NCI-H2171 treated with DMSO at 0.1 percent for 48 hours (cell line): ENCODE data around the gene PYGM.

ENCODE experiments used
- DNase-seq: peaks from one replicate; lab custom pipeline; 2025; lab: John Stamatoyannopoulos, UW

Gene PYGM

GRCh38 chr11:64759722-64760719 lies at the start of gene PYGM:
PYGM (minus strand) TSS chr11:64759974; CDS start chr11:64759898, 76 bp downstream.
- no peak for DNase-seq

GRCh38 chr11:64805481-64805880 lies 45.7 kb upstream of the PYGM start:
- DNase-seq = no peak

- DNase-seq = no peak
These were observed 44.8 kb upstream of the PYGM start for GRCh38 chr11:64804346-64805210.

- DNase-seq = no peak
These were observed 44.1 kb upstream of the PYGM start for GRCh38 chr11:64803846-64804345.

DNA sequence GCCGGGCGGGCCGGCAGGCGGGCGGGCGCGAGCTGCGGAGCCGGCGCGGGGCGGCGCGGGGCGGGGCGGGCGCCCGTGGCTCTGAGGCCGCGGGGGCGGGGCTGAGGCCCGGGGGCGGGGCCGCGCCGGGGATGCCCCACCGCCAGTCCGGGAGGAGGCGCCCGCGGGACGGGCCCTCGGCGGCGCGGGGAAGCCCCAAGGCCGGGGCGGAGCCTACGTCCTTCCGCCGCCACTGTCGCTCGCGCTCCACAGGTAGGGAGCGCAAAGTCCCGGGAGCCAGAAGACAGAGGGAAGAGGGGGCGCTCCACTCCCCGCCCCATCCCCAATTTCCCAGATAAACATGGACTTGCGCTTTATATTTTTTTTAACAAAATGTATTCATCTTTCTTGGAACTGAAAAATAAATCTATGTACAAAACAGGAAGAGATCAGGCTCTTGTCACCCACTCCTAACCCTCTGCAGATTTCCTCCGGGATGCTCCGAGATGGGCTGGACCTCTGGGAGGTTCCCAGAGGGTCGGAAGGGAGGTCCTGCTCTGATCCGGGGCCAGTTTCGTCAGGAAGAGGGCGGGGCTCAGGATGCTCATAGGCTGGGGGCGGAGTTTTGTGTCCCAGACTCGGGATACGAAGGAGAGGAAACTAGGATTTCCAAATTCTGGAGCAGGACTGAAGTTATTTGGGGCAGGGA lies 43.5 kb upstream of the PYGM start, which contains the start of gene MAP4K2:
Gene MAP4K2, minus strand, starts transcription at position 57 of the 688 bp plus-strand sequence. CDS start 65 bp downstream, outside the sequence.
- DNase-seq = peak; percentile 84

- no peak for DNase-seq
These were observed 42.8 kb upstream of the PYGM start for GRCh38 chr11:64802370-64803157.

GRCh38 chr11:64801561-64802369 lies 42.0 kb upstream of the PYGM start:
- DNase-seq = no peak

DNA sequence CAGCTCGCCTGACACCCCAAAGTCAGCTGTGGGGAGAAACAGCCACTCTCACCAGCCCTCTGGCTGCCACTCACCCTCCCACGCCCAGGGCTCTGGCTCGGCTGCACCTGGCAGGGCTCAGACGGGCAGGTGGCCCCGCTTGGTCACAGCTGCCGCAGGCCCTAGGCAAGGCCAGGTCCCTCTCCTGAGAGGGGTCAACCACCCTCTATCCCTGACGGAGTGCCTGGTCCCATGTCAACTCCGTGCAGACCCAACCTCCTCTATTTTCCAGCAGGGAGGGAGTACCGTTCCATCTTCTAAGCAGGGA lies 41.3 kb upstream of the PYGM start:
- DNase-seq = no peak

GRCh38 chr11:64800303-64801157 lies 40.8 kb upstream of the PYGM start:
- DNase-seq = no peak

- DNase-seq = no peak
These were observed 40.0 kb upstream of the PYGM start for GRCh38 chr11:64799623-64800302.

DNA sequence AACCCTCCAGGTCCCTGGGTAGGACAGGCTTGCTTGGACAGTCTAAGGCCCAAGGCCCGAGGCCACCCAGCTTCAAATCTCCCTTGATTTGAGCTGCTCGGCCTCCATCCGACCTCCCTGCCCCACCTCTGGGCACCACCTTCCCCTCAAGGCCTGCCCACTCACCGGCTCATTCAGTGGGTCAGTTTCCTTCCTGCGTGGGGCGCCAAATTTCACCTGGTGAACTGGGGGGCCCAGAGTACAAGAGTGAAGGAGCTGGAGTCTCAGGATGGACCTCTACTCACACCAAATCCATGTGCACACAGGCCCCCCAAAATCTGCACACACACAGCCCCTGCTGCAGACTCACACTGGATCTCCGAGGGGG lies 39.5 kb upstream of the PYGM start:
- no peak for DNase-seq

DNA sequence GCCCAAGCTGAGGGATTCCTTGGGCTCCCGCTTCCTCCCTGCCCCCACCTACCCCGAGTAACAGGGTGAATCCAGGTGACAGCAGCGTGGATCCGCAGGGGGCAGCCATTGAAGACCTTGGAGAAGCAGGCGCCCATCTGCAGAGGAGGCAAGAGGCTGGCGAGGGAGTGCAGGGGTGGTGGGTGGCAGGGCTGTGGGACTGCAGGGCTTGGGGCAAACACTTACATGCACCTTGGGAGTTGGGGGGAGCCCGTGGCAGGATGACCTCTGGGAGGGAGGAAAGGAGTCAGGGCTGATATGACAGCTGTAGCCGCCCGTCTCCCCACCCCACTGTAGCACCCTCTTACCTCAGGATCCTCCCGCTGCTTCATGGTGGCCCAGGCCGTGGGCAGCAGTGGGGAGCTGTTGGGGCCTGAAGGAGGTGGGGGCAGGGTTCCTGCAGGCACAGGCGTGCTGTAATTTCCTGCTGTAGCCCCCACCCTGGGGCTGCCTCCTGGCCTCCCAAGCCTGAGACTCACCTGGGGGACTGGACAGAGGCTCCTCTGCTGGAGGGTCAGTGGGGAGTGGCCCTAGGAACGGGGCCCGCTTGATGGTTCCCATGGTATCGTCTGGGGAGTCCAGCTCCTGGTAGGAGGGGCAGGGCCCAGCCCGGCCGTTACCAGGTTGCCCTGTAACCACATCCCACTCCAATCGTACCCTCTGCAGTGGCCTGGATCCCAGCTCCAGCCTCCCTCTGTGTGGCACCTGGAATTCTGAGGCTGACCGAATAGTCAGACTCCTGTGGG lies 37.2 kb upstream of the PYGM start:
- no peak for DNase-seq

- no peak for DNase-seq
These were observed 36.4 kb upstream of the PYGM start for GRCh38 chr11:64796047-64796756.

- no peak for DNase-seq
These were observed 34.8 kb upstream of the PYGM start for GRCh38 chr11:64794526-64794925.

DNA sequence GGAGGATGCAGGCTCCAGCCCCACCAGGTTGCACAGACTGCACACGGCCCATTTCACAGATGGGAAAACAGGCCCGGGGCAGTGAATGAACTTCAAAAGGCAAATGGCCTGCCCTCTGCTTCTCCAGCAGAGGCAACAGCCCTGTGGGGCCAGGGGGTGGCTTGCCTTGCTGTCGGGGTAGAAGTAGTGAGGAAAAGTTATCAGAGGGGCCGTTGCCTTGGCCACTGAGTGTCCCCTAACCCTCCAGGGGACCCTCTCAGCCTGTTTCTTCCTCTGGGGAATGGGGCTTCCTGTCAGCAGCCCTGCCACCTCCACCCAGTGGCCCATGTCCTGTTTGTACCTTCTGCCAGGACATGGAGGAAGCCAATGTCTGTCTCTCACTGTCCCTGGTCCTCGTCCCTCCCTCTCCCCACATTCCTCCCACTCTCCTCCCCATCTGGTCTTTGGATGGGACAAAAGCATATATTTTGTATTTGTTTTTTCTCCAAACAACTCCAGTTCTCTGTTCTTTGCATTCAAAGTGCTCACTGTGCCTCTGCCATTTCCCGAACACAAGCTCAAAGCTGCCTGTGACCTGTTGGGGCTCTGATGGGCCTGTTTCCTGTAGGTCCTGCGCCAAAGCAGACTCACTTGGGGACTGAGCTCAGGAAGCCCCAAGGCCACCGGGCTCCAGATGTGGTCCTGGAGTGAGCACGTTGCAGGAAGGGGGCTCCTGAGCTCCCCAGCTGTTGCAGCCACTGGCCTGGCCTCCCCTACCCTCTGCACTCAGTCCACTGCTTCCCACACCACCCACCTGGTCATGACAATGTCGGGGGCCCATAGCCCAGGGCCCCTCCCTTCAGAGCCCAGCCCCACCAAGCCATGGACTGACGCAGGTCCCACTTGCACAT lies 33.7 kb upstream of the PYGM start:
- no peak for DNase-seq

- DNase-seq = no peak
These were observed 32.7 kb upstream of the PYGM start for GRCh38 chr11:64792482-64792881.
